CD4-positive, alpha-beta T cell treated with Interleukin-17A for 1 hour (primary cell): Measurements from ENCODE around the gene KRTCAP3.

Source experiments
- DNase-seq: peaks from one replicate; pipeline ENCODE4 v3.0.0-alpha.2; 2020

The KRTCAP3 gene

GRCh38 chr2:27441226-27441926 lies 805 bp upstream of the KRTCAP3 start:
- no peak for DNase-seq

GRCh38 chr2:27442920-27443282 lies 720 bp downstream of the KRTCAP3 start:
- no peak for DNase-seq

- no peak for DNase-seq
These were observed 3.0 kb downstream of the KRTCAP3 start for GRCh38 chr2:27445155-27445554.

GRCh38 chr2:27445615-27446014 lies 3.4 kb downstream of the KRTCAP3 start:
- DNase-seq, result no peak

GRCh38 chr2:27446057-27446456 lies 3.9 kb downstream of the KRTCAP3 start:
- DNase-seq, result no peak

- no peak for DNase-seq
These were observed 6.2 kb downstream of the KRTCAP3 start for GRCh38 chr2:27448381-27448780.

GRCh38 chr2:27451095-27451494 lies 8.9 kb downstream of the KRTCAP3 start:
- no peak for DNase-seq

- DNase-seq, result no peak
These were observed 11.8 kb downstream of the KRTCAP3 start for GRCh38 chr2:27453968-27454367.

- DNase-seq, result no peak
These were observed 18.9 kb downstream of the KRTCAP3 start for GRCh38 chr2:27461118-27461517.

- DNase-seq, result no peak
These were observed 22.3 kb downstream of the KRTCAP3 start for GRCh38 chr2:27464443-27464842.

GRCh38 chr2:27471961-27472360 lies 29.8 kb downstream of the KRTCAP3 start:
- DNase-seq, result no peak

GRCh38 chr2:27485496-27485895 lies 43.3 kb downstream of the KRTCAP3 start:
- no peak for DNase-seq

GRCh38 chr2:27489118-27489497 lies 46.9 kb downstream of the KRTCAP3 start:
- no peak for DNase-seq

GRCh38 chr2:27489498-27490397 lies 47.6 kb downstream of the KRTCAP3 start, which contains the start of gene IFT172:
IFT172 (minus strand) TSS chr2:27489743; CDS start chr2:27489653, 90 bp downstream.
- DNase-seq, result peak; percentile 99

- DNase-seq, result no peak
These were observed 50.4 kb downstream of the KRTCAP3 start for GRCh38 chr2:27492557-27492956.

- no peak for DNase-seq
These were observed 51.7 kb downstream of the KRTCAP3 start for GRCh38 chr2:27493948-27494283.
